GM12892 (cell line): Measurements from ENCODE around the gene FNBP1.

Experiments
- POLR2A ChIP-seq: IDR thresholded peaks from 2 replicates; pipeline ENCODE4 v1.6.1; 2011; ENCODE audit warnings: low read depth, low read length, control low read depth
- POLR2AphosphoS5 ChIP-seq: IDR thresholded peaks from 2 replicates; pipeline ENCODE4 v1.6.1; 2011; ENCODE audit warnings: low read depth, low read length, control low read depth
- TAF1 ChIP-seq: IDR thresholded peaks from 2 replicates; pipeline ENCODE4 v1.6.1; 2011; ENCODE audit warnings: low read depth, mild to moderate bottlenecking, control low read depth, low read length, borderline replicate concordance

- TF ChIP-seq POLR2A (no peak), POLR2AphosphoS5 (no peak), TAF1 (no peak)
Observed at GRCh38 chr9:129873563-129874190, 169.3 kb downstream of the FNBP1 start.
